ES-I3 (cell line): ENCODE results near the gene USB1.
A peak's percentile ranks its signal among the peaks of the same experiment; 100 is the strongest.

ENCODE experiments used
- H3K36me3 ChIP-seq: 2 replicates; pipeline ENCODE4 v1.6.1; 2013; ENCODE audit warnings: mild to moderate bottlenecking, low read length, control low read depth, moderate library complexity; ENCODE audit not compliant: insufficient read depth
- H3K4me1 ChIP-seq: 2 replicates; pipeline ENCODE4 v1.6.1; 2013; ENCODE audit warnings: mild to moderate bottlenecking, control low read depth, low read length; ENCODE audit not compliant: insufficient read depth
- H3K9ac ChIP-seq: 2 replicates; pipeline ENCODE4 v1.6.1; 2013; ENCODE audit warnings: low read depth, mild to moderate bottlenecking, low read length, moderate library complexity
- H3K9me3 ChIP-seq: 2 replicates; pipeline ENCODE4 v1.6.1; 2013; ENCODE audit warnings: mild to moderate bottlenecking, low read length, moderate library complexity; ENCODE audit not compliant: control insufficient read depth, insufficient read depth

Gene USB1

DNA sequence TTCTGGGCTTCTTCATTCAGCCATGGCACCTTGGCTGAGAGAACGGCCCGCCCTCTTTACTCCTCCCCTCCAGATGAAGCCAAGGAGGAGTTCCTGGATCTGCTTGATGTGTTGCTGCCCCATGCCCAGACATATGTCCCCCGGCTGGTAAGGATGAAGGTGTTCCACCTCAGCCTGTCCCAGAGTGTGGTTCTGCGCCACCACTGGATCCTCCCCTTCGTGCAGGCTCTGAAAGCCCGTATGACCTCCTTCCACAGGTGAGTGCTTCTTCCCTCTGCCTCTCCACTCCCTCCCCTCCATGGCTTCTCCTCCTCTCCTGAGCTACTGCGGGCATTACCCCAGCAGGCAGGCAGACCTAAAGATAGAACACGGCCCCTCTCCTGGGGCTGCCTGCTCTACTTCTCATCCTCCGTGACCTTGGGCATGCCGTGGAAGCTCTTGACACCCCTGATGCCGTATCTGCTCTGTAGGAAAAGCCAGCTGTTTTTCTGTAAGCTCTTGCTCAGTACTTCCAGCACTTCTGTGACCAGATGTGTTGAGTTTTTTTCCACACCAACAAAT, 8.7 kb downstream of the USB1 start:
- Histone ChIP-seq H3K36me3 (peaks cover 13% of the 10 kb centered on the region), H3K9me3 (no peaks in the 10 kb centered on the region), H3K4me1 (peaks cover 26% of the 10 kb centered on the region), H3K9ac (no peak overlapping the region)

- peaks cover 13% of the 10 kb centered on the region for H3K36me3 ChIP-seq
- H3K9ac ChIP-seq: no peak overlapping the region
- peaks cover 26% of the 10 kb centered on the region for H3K4me1 ChIP-seq
- no peaks in the 10 kb centered on the region for H3K9me3 ChIP-seq
Observed at GRCh38 chr16:58010886-58011285, 9.7 kb downstream of the USB1 start.

DNA sequence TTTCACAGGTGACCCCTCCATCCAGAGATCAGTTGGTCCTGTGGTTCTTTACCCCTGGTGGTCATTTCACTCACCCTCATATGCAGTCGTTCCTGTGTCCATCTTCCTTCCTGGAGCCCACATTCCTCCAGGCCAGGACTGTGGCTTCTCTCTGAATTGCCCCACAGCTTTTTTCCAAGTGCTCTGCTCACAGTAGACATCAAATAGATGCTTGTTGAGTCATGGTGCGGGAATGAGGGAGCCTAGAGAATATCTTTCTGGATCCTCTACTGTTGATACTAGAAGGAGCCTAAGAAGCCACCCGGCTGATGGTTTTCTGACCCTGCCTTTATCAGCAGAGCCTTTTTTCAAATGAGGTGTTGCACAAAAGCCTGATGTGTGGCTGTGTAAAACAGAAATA, 10.4 kb downstream of the USB1 start:
- Histone ChIP-seq H3K4me1 (peaks cover 26% of the 10 kb centered on the region), H3K9ac (no peak overlapping the region), H3K36me3 (peaks cover 13% of the 10 kb centered on the region), H3K9me3 (no peaks in the 10 kb centered on the region)

DNA sequence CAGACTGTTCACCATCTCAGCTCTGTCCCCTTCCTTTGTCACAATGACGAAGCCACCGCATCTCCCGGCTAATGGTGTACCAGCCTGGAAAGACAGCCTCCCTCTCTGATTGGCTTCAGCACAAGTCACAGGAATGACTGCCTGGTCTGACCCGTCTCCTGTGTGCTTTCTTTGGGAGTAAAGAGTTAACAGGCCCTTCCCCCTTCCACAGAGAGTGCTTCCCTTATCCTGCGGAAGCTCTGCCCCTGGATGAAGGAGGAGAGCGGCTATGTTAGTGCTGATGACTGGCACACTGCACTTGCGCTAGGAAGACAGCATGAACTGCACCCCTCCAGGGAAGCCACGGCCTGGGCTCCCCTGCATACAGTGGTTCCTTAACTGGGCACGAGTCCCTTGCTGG, 11.3 kb downstream of the USB1 start:
- Histone ChIP-seq H3K36me3 (peaks cover 13% of the 10 kb centered on the region), H3K4me1 (peaks cover 26% of the 10 kb centered on the region), H3K9ac (no peak overlapping the region), H3K9me3 (no peaks in the 10 kb centered on the region)

DNA sequence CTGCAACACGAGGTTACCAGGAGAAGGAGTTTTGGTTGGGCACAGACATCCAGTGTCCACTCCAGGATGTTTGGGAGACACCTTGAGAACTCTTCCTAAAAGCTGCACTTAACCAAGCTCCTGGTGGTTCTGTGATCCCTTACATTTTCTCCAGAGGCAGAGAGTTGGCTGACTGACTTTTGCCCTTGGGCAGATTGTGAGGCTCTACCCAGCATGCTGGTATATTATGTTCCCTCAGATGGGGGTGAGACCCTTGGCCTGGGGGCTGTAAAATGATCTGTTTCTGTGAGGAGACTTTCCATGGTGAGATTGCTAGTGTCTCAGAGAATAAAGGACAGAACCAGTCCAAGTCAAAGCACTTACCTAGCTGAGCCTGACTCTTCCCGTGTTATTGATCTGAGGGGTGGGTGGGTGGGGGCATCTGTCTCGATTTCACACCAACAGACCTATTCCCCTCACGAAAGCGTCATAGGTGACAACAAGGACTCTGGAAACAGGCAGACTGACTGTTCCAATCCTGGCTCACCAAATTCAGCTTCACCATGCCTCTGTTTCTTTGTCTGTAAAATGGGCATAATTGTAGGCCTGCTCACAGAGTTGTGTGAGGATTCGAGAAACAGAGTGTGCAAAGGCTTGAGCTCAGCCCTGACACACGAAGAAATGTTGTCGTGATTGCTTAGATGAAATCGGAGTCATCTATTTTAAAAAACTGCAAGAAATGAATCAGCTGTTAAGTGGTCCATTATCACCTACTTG, 12.2 kb downstream of the USB1 start:
- Histone ChIP-seq H3K9me3 (no peaks in the 10 kb centered on the region), H3K4me1 (peaks cover 26% of the 10 kb centered on the region), H3K9ac (no peak overlapping the region), H3K36me3 (peaks cover 13% of the 10 kb centered on the region)

- H3K4me1 ChIP-seq: peaks cover 9% of the 10 kb centered on the region; the same call in 1 of the 2 replicates
- no peak overlapping the region for H3K9ac ChIP-seq
- H3K9me3 ChIP-seq: no peaks in the 10 kb centered on the region
- H3K36me3 ChIP-seq: peaks cover 2% of the 10 kb centered on the region
Observed at GRCh38 chr16:58016840-58017446, 15.7 kb downstream of the USB1 start.

GRCh38 chr16:58018803-58019202, 17.6 kb downstream of the USB1 start:
- Histone ChIP-seq H3K9me3 (no peaks in the 10 kb centered on the region), H3K36me3 (no peaks in the 10 kb centered on the region), H3K4me1 (peaks cover 18% of the 10 kb centered on the region; the same call in 1 of the 2 replicates), H3K9ac (no peak overlapping the region)

GRCh38 chr16:58019866-58020538, 18.8 kb downstream of the USB1 start:
- Histone ChIP-seq H3K9me3 (no peaks in the 10 kb centered on the region), H3K9ac (no peak overlapping the region), H3K36me3 (no peaks in the 10 kb centered on the region), H3K4me1 (peaks cover 20% of the 10 kb centered on the region; the same call in 1 of the 2 replicates)

GRCh38 chr16:58020628-58021521, 19.7 kb downstream of the USB1 start:
- H3K9me3 ChIP-seq: no peaks in the 10 kb centered on the region
- no peak overlapping the region for H3K9ac ChIP-seq
- H3K36me3 ChIP-seq: no peaks in the 10 kb centered on the region
- peaks cover 20% of the 10 kb centered on the region; the same call in 1 of the 2 replicates for H3K4me1 ChIP-seq

GRCh38 chr16:58021661-58022551, 20.7 kb downstream of the USB1 start:
- H3K4me1 ChIP-seq: peaks cover 20% of the 10 kb centered on the region; the same call in 1 of the 2 replicates
- H3K36me3 ChIP-seq: no peaks in the 10 kb centered on the region
- no peak overlapping the region for H3K9ac ChIP-seq
- no peaks in the 10 kb centered on the region for H3K9me3 ChIP-seq

GRCh38 chr16:58022601-58023371, 21.6 kb downstream of the USB1 start:
- no peaks in the 10 kb centered on the region for H3K9me3 ChIP-seq
- H3K9ac ChIP-seq: no peak overlapping the region
- H3K4me1 ChIP-seq: peaks cover 21% of the 10 kb centered on the region; the same call in 1 of the 2 replicates

GRCh38 chr16:58024486-58025350, 23.5 kb downstream of the USB1 start:
- Histone ChIP-seq H3K9ac (peak overlapping the region; percentile 75), H3K9me3 (no peaks in the 10 kb centered on the region), H3K4me1 (peaks cover 32% of the 10 kb centered on the region), H3K36me3 (no peaks in the 10 kb centered on the region)

More at GRCh38 chr16:58022601-58023371, 21.6 kb downstream of the USB1 start:
- no peaks in the 10 kb centered on the region for H3K36me3 ChIP-seq
